PFSK-1 (cell line): ENCODE results near the gene PUM2.

ENCODE experiments used
- POLR2AphosphoS5 ChIP-seq: IDR thresholded peaks from 2 replicates; pipeline ENCODE4 v1.6.1; 2012; ENCODE audit warnings: low read depth, mild to moderate bottlenecking, control low read depth, low read length, moderate library complexity
- TAF1 ChIP-seq: IDR thresholded peaks from 2 replicates; pipeline ENCODE4 v1.6.1; 2012; ENCODE audit warnings: low read length, control low read depth, borderline replicate concordance; ENCODE audit not compliant: insufficient read depth
- TF ChIP-seq, protein P1 (sequence below), 2 experiments: IDR thresholded peaks; 2 replicates each; pipeline versions ENCODE4 v1.6.1 to v1.8.0; 2011 to 2012; ENCODE audit warnings: low read depth in 2 of 2, low read length in 2 of 2, control low read depth in 1 of 2, inconsistent platforms in 1 of 2, mild to moderate bottlenecking in 1 of 2, moderate library complexity in 1 of 2; ENCODE audit not compliant: insufficient read depth in 1 of 2

DNA sequence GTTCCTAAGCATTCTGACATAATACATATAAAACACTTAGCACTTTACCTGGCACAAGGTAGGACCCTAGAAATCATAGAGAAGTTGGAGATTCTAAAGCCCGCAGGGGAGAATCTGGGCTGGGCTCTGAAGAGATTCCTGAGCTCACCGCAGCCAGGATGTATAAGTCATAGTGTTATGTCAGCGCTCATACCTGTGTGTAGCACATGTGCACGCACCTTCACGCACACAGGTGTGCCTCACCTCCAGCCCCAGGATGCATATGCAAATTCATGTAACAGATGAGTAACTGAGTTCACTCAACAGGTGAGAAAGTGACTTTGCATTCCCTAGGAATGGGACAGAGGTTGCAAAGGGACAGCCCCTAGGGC lies 117.8 kb downstream of the PUM2 start:
- TF ChIP-seq POLR2AphosphoS5 (no peak), TAF1 (no peak)
- TF ChIP-seq, protein P1, sequence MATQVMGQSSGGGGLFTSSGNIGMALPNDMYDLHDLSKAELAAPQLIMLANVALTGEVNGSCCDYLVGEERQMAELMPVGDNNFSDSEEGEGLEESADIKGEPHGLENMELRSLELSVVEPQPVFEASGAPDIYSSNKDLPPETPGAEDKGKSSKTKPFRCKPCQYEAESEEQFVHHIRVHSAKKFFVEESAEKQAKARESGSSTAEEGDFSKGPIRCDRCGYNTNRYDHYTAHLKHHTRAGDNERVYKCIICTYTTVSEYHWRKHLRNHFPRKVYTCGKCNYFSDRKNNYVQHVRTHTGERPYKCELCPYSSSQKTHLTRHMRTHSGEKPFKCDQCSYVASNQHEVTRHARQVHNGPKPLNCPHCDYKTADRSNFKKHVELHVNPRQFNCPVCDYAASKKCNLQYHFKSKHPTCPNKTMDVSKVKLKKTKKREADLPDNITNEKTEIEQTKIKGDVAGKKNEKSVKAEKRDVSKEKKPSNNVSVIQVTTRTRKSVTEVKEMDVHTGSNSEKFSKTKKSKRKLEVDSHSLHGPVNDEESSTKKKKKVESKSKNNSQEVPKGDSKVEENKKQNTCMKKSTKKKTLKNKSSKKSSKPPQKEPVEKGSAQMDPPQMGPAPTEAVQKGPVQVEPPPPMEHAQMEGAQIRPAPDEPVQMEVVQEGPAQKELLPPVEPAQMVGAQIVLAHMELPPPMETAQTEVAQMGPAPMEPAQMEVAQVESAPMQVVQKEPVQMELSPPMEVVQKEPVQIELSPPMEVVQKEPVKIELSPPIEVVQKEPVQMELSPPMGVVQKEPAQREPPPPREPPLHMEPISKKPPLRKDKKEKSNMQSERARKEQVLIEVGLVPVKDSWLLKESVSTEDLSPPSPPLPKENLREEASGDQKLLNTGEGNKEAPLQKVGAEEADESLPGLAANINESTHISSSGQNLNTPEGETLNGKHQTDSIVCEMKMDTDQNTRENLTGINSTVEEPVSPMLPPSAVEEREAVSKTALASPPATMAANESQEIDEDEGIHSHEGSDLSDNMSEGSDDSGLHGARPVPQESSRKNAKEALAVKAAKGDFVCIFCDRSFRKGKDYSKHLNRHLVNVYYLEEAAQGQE (IDR thresholded peaks at IDR 0.05; ENCODE audit: insufficient read depth in 1 of 2, low read depth in 2 of 2, low read length in 2 of 2), result no peak
